Prostate gland (tissue), 2 donors: Measurements from ENCODE around the gene ASCC3. TPM values are rescaled to one million over a fixed set of nuclear protein-coding genes. Genes with fewer than 3 reads are reported as not detected.
"Not testable (repeated sequence)": the region's sequence is repeated elsewhere in the genome, so short reads cannot be mapped to it uniquely, and the experiment has no call there.

Source experiments
- DNase-seq: peaks from one replicate; pipeline ENCODE4 v3.0.0-alpha.2; 2019; ENCODE audit warnings: low spot score
- H3K27ac ChIP-seq, 2 donors: fragments of 200-600 bp; sonication (generic); 2 replicates each; pipeline ENCODE4 v1.5.1; 2017 to 2019
- H3K27me3 ChIP-seq: fragments of 200-600 bp; sonication (generic); replicated peaks from 2 replicates; pipeline ENCODE4 v1.5.1; 2019; ENCODE audit not compliant: insufficient read depth
- H3K36me3 ChIP-seq, 2 donors: fragments of 200-600 bp; sonication (generic); 1 replicate in 1 of 2; 2 replicates in 1 of 2; pipeline versions ENCODE4 v1.5.1 to v1.8.1; 2017 to 2019
- H3K4me1 ChIP-seq: fragments of 200-600 bp; sonication (generic); replicated peaks from 2 replicates; pipeline ENCODE4 v1.5.1; 2019
- H3K4me3 ChIP-seq, 2 donors: fragments of 200-600 bp; sonication (generic); 2 replicates each; pipeline ENCODE4 v1.5.1; 2017 to 2019
- H3K9me3 ChIP-seq: fragments of 200-600 bp; sonication (generic); 2 replicates; pipeline ENCODE4 v1.5.1; 2017
- POLR2A ChIP-seq: fragments of 450-650 bp; IDR thresholded peaks from one replicate; pipeline ENCODE4 v1.6.1; 2016; ENCODE audit warnings: antibody characterized with exemption, mild to moderate bottlenecking
- POLR2AphosphoS5 ChIP-seq: sonication (generic); formaldehyde crosslinking; IDR thresholded peaks from one replicate; pipeline ENCODE4 v1.6.1; 2017; ENCODE audit warnings: antibody characterized with exemption
- WGBS: methylation state at CpG from one replicate; pipeline ENCODE4 v1.1.5; 2018; 5-methylcytosine and 5-hydroxymethylcytosine counted together
- intact Hi-C: fragments of 100-400 bp; cut with DNase I; formaldehyde crosslinking; loops from one replicate; pipeline ENCODE4 v1.14.2; 2022
- total RNA-seq, 2 donors: library from RNA; depleted of rRNA; stranded (reverse); fragments of >200 nt; gene quantifications; one replicate each; pipeline ENCODE4 v1.1.0, GENCODE V29; 2016
- TF ChIP-seq, protein P1 (sequence below), 4 experiments: fragments of 200-600 bp in 2 of 4; fragments of 450-650 bp in 2 of 4; sonication (generic) in 2 of 4; IDR thresholded peaks; 1 replicate in 3 of 4; 2 replicates in 1 of 4; pipeline ENCODE4 v1.5.1; 2016 to 2019; ENCODE audit warnings: antibody characterized with exemption in 4 of 4, mild to moderate bottlenecking in 2 of 4, moderate library complexity in 2 of 4

ASCC3 gene
- total RNA-seq, 2 donors from 2014 or later: 27.6 to 35.9 TPM

DNA sequence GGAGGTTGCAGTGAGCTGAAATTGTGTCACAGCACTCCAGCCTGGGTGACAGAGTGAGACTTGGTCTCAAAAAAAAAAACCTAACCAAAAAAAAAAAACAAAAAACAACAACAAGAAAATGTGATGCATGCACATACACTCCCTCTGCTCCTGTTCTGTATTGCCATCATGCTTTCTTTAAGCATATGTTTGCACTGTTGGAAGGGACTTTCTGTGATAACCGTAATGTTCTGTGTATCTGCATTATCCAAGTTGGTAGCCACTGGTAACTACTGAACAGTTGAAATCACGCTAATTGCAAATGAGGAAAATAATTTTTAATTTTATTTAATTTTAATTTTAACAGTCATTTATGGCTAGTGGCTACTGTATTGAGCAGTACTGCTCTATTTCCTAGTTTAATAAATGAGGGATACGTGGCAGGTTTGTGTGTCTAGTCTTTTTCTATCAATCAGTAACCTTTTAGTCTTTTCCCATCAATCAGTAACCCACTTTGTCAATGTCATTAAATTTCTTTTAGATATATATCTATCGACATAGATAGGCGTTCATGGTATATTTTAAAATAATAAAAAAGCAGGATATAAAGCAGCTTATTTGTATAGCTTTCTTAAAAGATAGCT, 135.6 kb downstream of the ASCC3 start:
- Histone ChIP-seq H3K4me1 (no peaks in the 10 kb centered on the region), H3K36me3 (no peaks in the 10 kb centered on the region), H3K27me3 (no peaks in the 10 kb centered on the region), H3K9me3 (no peaks in the 10 kb centered on the region), H3K4me3 (no peak overlapping the region), H3K27ac (no peak overlapping the region)
- intact Hi-C loops: no loop called here
- no peak for DNase-seq
- TF ChIP-seq, protein P1, sequence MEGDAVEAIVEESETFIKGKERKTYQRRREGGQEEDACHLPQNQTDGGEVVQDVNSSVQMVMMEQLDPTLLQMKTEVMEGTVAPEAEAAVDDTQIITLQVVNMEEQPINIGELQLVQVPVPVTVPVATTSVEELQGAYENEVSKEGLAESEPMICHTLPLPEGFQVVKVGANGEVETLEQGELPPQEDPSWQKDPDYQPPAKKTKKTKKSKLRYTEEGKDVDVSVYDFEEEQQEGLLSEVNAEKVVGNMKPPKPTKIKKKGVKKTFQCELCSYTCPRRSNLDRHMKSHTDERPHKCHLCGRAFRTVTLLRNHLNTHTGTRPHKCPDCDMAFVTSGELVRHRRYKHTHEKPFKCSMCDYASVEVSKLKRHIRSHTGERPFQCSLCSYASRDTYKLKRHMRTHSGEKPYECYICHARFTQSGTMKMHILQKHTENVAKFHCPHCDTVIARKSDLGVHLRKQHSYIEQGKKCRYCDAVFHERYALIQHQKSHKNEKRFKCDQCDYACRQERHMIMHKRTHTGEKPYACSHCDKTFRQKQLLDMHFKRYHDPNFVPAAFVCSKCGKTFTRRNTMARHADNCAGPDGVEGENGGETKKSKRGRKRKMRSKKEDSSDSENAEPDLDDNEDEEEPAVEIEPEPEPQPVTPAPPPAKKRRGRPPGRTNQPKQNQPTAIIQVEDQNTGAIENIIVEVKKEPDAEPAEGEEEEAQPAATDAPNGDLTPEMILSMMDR (IDR thresholded peaks at IDR 0.05): no peak
- TF ChIP-seq POLR2AphosphoS5: no peak
- TF ChIP-seq POLR2A: no peak
- WGBS: 96% methylated on average over 5 of the region's 5 CpGs

DNA sequence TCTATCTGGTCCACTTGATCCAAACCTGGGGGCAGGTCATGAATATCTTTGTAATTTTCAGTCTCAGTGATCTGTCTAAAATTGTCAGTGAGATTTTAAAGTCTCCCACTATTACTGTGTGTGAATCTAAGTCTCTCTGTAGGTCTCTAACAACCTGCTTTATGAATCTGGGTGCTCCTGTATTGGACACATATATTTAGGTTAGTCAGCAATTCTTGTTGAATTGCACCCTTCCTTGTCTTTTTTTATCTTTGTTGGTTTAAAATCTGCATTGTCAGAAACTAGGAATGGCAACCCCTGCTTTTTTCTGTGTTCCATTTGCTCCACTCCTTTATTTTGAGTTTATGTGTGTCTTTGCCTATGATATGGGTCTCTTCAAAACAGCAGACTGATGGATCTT, 140.7 kb downstream of the ASCC3 start:
- no peaks in the 10 kb centered on the region for H3K27me3 ChIP-seq
- H3K4me3 ChIP-seq: no peak overlapping the region
- no peaks in the 10 kb centered on the region for H3K9me3 ChIP-seq
- TF ChIP-seq, protein P1 (IDR thresholded peaks at IDR 0.05): no peak
- TF ChIP-seq POLR2A (no peak), POLR2AphosphoS5 (no peak)
- intact Hi-C loops: no loop called here
- H3K36me3 ChIP-seq: no peaks in the 10 kb centered on the region
- H3K4me1 ChIP-seq: no peaks in the 10 kb centered on the region
- DNase-seq: no peak
- H3K27ac ChIP-seq: no peak overlapping the region

DNA sequence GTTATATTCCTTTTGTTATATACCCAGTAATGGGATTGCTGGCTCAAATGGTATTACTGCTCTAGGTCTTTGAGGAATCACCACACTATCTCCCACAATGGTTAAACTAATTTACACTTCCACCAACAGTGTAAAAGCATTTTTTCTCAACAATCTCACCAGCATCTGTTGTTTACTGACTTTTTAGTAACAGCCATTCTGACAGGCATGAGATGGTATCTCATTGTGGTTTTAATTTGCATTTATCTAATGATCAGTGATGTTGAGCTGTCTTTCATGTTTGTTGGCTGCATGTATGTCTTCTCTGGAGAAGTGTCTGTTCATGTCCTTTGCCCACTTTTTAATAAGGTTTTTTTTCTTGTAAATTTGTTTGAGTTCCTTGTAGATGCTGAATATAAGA, 143.4 kb downstream of the ASCC3 start:
- H3K36me3 ChIP-seq, H3K27me3 ChIP-seq, intact Hi-C loops, H3K27ac ChIP-seq, DNase-seq, H3K4me3 ChIP-seq, H3K9me3 ChIP-seq, H3K4me1 ChIP-seq: not testable (repeated sequence)

DNA sequence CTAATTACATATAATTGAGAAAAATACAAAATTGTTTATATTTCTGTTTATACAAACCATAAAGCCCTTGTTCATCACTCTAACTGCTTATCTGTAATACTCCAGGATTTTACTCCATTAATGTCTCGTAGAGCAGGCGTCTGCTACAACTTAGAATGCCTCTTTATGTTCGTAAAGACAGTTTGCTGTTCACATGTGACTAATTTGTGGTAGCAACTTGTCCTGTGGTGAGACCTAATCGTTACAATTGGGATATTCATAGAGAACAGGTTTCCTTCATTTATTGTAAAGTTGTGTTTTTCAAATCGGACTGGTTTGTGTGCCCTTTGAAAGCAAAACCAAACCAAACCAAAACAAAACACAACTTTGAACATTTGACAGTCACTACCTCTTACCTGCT, 149.7 kb downstream of the ASCC3 start:
- H3K27me3 ChIP-seq: no peaks in the 10 kb centered on the region
- H3K4me1 ChIP-seq: no peaks in the 10 kb centered on the region
- no peak overlapping the region for H3K27ac ChIP-seq
- TF ChIP-seq POLR2A (no peak), POLR2AphosphoS5 (no peak)
- TF ChIP-seq, protein P1 (IDR thresholded peaks at IDR 0.05): no peak
- no peaks in the 10 kb centered on the region for H3K36me3 ChIP-seq
- H3K9me3 ChIP-seq: no peaks in the 10 kb centered on the region
- DNase-seq: no peak
- 85% methylated on average over 5 of the region's 5 CpGs for WGBS
- no peak overlapping the region for H3K4me3 ChIP-seq
- intact Hi-C loops: no loop called here

DNA sequence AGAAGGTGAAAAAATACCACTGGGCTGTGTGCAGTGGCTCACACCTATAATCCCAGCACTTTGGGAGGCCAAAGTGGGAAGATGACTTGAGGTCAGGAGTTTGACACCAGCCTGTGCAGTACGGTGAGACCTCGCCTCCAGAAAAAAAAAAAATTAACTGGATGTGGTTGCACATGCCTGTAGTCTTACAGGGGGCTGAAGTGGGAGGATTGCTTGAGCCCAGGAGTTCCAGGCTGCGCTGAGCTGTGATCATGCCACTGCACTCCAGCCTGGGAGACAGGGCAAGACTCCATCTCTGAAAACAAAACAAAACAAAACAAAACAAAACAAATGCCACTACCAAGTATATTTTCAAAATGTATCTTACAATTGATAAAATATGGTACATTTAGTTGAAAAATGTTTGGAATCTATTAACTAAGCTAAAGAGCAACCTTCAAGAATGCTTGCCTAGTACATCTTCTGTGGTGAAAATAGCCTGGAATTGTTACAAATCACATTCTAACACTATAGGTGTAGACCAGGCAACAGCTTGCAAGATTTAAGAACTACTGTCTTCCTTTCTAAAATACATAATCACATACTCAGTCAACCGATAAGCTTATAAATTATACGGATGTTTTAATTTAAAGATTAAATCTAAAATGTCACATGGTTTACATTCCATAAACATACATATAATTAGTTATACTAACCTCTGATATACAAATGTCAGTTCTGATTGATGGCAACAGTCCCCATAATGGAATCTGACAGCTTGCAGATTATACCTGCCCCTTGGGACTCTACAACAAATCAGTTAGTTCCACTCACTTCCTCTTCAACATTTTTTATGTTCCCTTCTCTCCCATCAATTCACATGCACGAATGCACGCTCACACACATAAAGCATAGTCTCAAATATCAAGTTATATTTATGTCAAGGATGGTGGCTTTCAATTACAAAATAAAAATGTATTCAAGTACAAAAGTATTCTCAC, 150.8 kb downstream of the ASCC3 start:
- H3K4me1 ChIP-seq: no peaks in the 10 kb centered on the region
- no peaks in the 10 kb centered on the region for H3K36me3 ChIP-seq
- no peaks in the 10 kb centered on the region for H3K27me3 ChIP-seq
- no peak overlapping the region for H3K4me3 ChIP-seq
- TF ChIP-seq, protein P1 (IDR thresholded peaks at IDR 0.05): no peak
- TF ChIP-seq POLR2A (no peak), POLR2AphosphoS5 (no peak)
- no peak overlapping the region for H3K27ac ChIP-seq
- no peak for DNase-seq
- no peaks in the 10 kb centered on the region for H3K9me3 ChIP-seq
- 69% methylated on average over 7 of the region's 7 CpGs for WGBS
- intact Hi-C loops: no loop called here
